GM21381 (cell line): ENCODE measurements around the gene TMEM128.
A peak's percentile ranks its signal among the peaks of the same experiment; 100 is the strongest.
"Not testable (repeated sequence)": the region's sequence is repeated elsewhere in the genome, so short reads cannot be mapped to it uniquely, and the experiment has no call there.

Source experiments
- ATAC-seq: cut with Tn5 transposase; IDR thresholded peaks from one replicate; pipeline ENCODE4 v1.9.1; 2021; ENCODE audit warnings: mild to moderate bottlenecking, moderate library complexity; ENCODE audit not compliant: unreplicated experiment

Gene TMEM128

GRCh38 chr4:4257705-4258104, 9.7 kb upstream of the TMEM128 start:
- not testable (repeated sequence) for ATAC-seq

GRCh38 chr4:4256799-4257198, 8.8 kb upstream of the TMEM128 start:
- no peak for ATAC-seq

- ATAC-seq: no peak
These were observed 6.6 kb upstream of the TMEM128 start for GRCh38 chr4:4254666-4255065.

GRCh38 chr4:4254199-4254598, 6.2 kb upstream of the TMEM128 start:
- ATAC-seq: no peak

- no peak for ATAC-seq
These were observed 1.8 kb upstream of the TMEM128 start for GRCh38 chr4:4249866-4250265.

GRCh38 chr4:4249342-4249741, 1.3 kb upstream of the TMEM128 start:
- ATAC-seq: not testable (repeated sequence)

- ATAC-seq: no peak
These were observed 821 bp upstream of the TMEM128 start for GRCh38 chr4:4248885-4249203.

GRCh38 chr4:4247696-4248028, 361 bp downstream of the TMEM128 start:
- ATAC-seq: peak; percentile 4

GRCh38 chr4:4245172-4245571, 2.9 kb downstream of the TMEM128 start:
- no peak for ATAC-seq

GRCh38 chr4:4239551-4239950, 8.5 kb downstream of the TMEM128 start:
- not testable (repeated sequence) for ATAC-seq

GRCh38 chr4:4233610-4234009, 14.4 kb downstream of the TMEM128 start:
- no peak for ATAC-seq

- no peak for ATAC-seq
These were observed 19.7 kb downstream of the TMEM128 start for GRCh38 chr4:4228356-4228668.

GRCh38 chr4:4227510-4228355, 20.3 kb downstream of the TMEM128 start:
- ATAC-seq: no peak

- ATAC-seq: no peak
These were observed 21.2 kb downstream of the TMEM128 start, which contains the start of gene OTOP1 for GRCh38 chr4:4226606-4227438. Gene OTOP1, minus strand, starts transcription at chr4:4226929. Its CDS starts 65 bp downstream, at chr4:4226864.

GRCh38 chr4:4225915-4226605, 22.0 kb downstream of the TMEM128 start:
- no peak for ATAC-seq

- ATAC-seq: no peak
These were observed 30.9 kb downstream of the TMEM128 start for GRCh38 chr4:4217113-4217512.

GRCh38 chr4:4216648-4217047, 31.4 kb downstream of the TMEM128 start:
- ATAC-seq: no peak

- not testable (repeated sequence) for ATAC-seq
These were observed 34.3 kb downstream of the TMEM128 start for GRCh38 chr4:4213674-4214073.

GRCh38 chr4:4206204-4206603, 41.8 kb downstream of the TMEM128 start:
- ATAC-seq: no peak

GRCh38 chr4:4204401-4204745, 43.6 kb downstream of the TMEM128 start:
- no peak for ATAC-seq

GRCh38 chr4:4203688-4204400, 44.2 kb downstream of the TMEM128 start:
- no peak for ATAC-seq
